Naive thymus-derived CD4-positive, alpha-beta T cell (primary cell): ENCODE results near the gene KIN. TPM values are rescaled to one million over a fixed set of nuclear protein-coding genes. Genes with fewer than 3 reads are reported as not detected.

Experiments
- ATAC-seq: fragments of 150-1000 bp; cut with Tn5 transposase; 2 replicates; pipeline ENCODE4 v1.10.0; 2021; ENCODE audit warnings: mild to moderate bottlenecking, moderate library complexity
- CTCF ChIA-PET: fragments of 350-600 bp; sonication (Branson Sonifier 250); formaldehyde crosslinking; loops from one replicate; lab custom pipeline; 2021; ENCODE audit warnings: antibody characterized with exemption; lab: Charles Lee
- POLR2A ChIA-PET: fragments of 350-600 bp; sonication (Branson Sonifier 250); formaldehyde crosslinking; loops from one replicate; lab custom pipeline; 2021; ENCODE audit warnings: antibody characterized with exemption, inconsistent platforms; lab: Charles Lee
- DNase-seq, 9 donors: peaks; one replicate each; pipeline versions ENCODE4 v3.0.0 to v3.0.0-alpha.2; 2020 to 2022; ENCODE audit warnings: mixed read lengths in 1 of 9
- H3K27ac ChIP-seq: one replicate; pipeline ENCODE4 v1.7.0; 2013; ENCODE audit warnings: mild to moderate bottlenecking, low read depth, low read length, moderate library complexity
- H3K27me3 ChIP-seq, 2 donors: one replicate each; pipeline ENCODE4 v1.7.0; 2013; ENCODE audit warnings: low read length in 2 of 2, mild to moderate bottlenecking in 2 of 2, moderate library complexity in 2 of 2; ENCODE audit not compliant: control insufficient read depth in 2 of 2, insufficient read depth in 2 of 2
- H3K36me3 ChIP-seq, 3 experiments: 1 replicate in 2 of 3; 2 replicates in 1 of 3; pipeline ENCODE4 v1.7.0; 2013; ENCODE audit warnings: low read length in 3 of 3, mild to moderate bottlenecking in 3 of 3, moderate library complexity in 1 of 3; ENCODE audit not compliant: insufficient read depth in 3 of 3, control insufficient read depth in 2 of 3
- H3K4me1 ChIP-seq, 2 donors: one replicate each; pipeline ENCODE4 v1.7.0; 2013; ENCODE audit warnings: low read length in 2 of 2, mild to moderate bottlenecking in 2 of 2, moderate library complexity in 1 of 2; ENCODE audit not compliant: control insufficient read depth in 2 of 2, insufficient read depth in 2 of 2
- H3K4me3 ChIP-seq: 2 replicates; pipeline ENCODE4 v1.7.0; 2013; ENCODE audit warnings: mild to moderate bottlenecking, low read length
- H3K9me3 ChIP-seq, 3 experiments: 1 replicate in 2 of 3; 2 replicates in 1 of 3; pipeline ENCODE4 v1.7.0; 2013; ENCODE audit warnings: low read length in 3 of 3; ENCODE audit not compliant: control insufficient read depth in 2 of 3
- H3K27ac Mint-ChIP-seq, 9 donors: one replicate each; pipeline ENCODE4 v1.8.0; 2020 to 2022; ENCODE audit warnings: mixed read lengths in 9 of 9, mild to moderate bottlenecking in 8 of 9, moderate library complexity in 5 of 9, inconsistent platforms in 2 of 9
- H3K27me3 Mint-ChIP-seq, 5 donors: one replicate each; pipeline ENCODE4 v1.8.0; 2021 to 2022; ENCODE audit warnings: mixed read lengths in 5 of 5, mild to moderate bottlenecking in 1 of 5
- H3K36me3 Mint-ChIP-seq, 5 donors: one replicate each; pipeline ENCODE4 v1.8.0; 2020 to 2022; ENCODE audit warnings: mixed read lengths in 5 of 5, mild to moderate bottlenecking in 3 of 5, inconsistent platforms in 1 of 5
- H3K4me1 Mint-ChIP-seq, 7 donors: one replicate each; pipeline ENCODE4 v1.8.0; 2020 to 2022; ENCODE audit warnings: mixed read lengths in 7 of 7, mild to moderate bottlenecking in 3 of 7, inconsistent platforms in 1 of 7
- H3K4me3 Mint-ChIP-seq, 10 donors: one replicate each; pipeline ENCODE4 v1.8.0; 2020 to 2022; ENCODE audit warnings: mild to moderate bottlenecking in 10 of 10, mixed read lengths in 10 of 10, moderate library complexity in 6 of 10, inconsistent platforms in 2 of 10
- H3K9me3 Mint-ChIP-seq, 11 donors: one replicate each; pipeline ENCODE4 v1.8.0; 2020 to 2022; ENCODE audit warnings: mixed read lengths in 11 of 11, mild to moderate bottlenecking in 4 of 11, inconsistent platforms in 1 of 11, moderate library complexity in 1 of 11
- intact Hi-C, 2 donors: fragments of 100-400 bp; cut with micrococcal nuclease; formaldehyde crosslinking; loops; one replicate each; pipeline ENCODE4 v1.15.1; 2023
- polyA plus RNA-seq, 2 donors: library from polyadenylated mRNA; unstranded; fragments of 300-500 nt; fragmentation: Illumina TruSeq; gene quantifications; one replicate each; pipeline ENCODE4 v1.2.3, GENCODE V29; 2021
- total RNA-seq, 6 experiments: library from RNA in 5 of 6; stranded (reverse) in 5 of 6; gene quantifications; 1 replicate in 5 of 6; 2 replicates in 1 of 6; pipeline ENCODE4 v1.2.3 and lab custom pipeline; 2021 to 2026

Gene KIN
- total and polyA plus RNA-seq, 7 experiments from 2014 or later = 3.5 to 18.4 (median 8.7) TPM

GRCh38 chr10:7804216-7804615, 16.4 kb upstream of the KIN start:
- Mint-ChIP-seq H3K9me3 (no peaks in the 10 kb centered on the region), H3K27ac (peak overlapping the region in 5 of 9 donors; percentile 1 to 60 (median 29)), H3K4me3 (no peak overlapping the region), H3K27me3 (no peaks in the 10 kb centered on the region), H3K36me3 (peaks cover 0 to 44% (median 32%) of the 10 kb centered on the region in 5 donors), H3K4me1 (peaks cover 0 to 3% (median 0%) of the 10 kb centered on the region in 7 donors)
- Histone ChIP-seq H3K27me3 (no peaks in the 10 kb centered on the region), H3K36me3 (peaks cover 22 to 77% (median 53%) of the 10 kb centered on the region in 3 experiments), H3K4me3 (no peak overlapping the region), H3K27ac (no peak overlapping the region), H3K4me1 (no peaks in the 10 kb centered on the region), H3K9me3 (no peaks in the 10 kb centered on the region)
- no peak for ATAC-seq
- DNase-seq = no peak
- intact Hi-C loops = no loop called here
- ChIA-PET POLR2A (interaction anchor here (1.2 kb wide), 1 partner anchor 16 kb away, joined by 3 read pairs; the partner anchor contains the start of genes ATP5F1C and KIN), CTCF (no interaction called here)

GRCh38 chr10:7802606-7803005, 14.8 kb upstream of the KIN start:
- Histone ChIP-seq H3K27me3 (no peaks in the 10 kb centered on the region), H3K36me3 (peaks cover 24 to 87% (median 55%) of the 10 kb centered on the region in 3 experiments), H3K27ac (no peak overlapping the region), H3K4me3 (no peak overlapping the region), H3K4me1 (no peaks in the 10 kb centered on the region), H3K9me3 (no peaks in the 10 kb centered on the region)
- Mint-ChIP-seq H3K27me3 (no peaks in the 10 kb centered on the region), H3K4me1 (peaks cover 0 to 3% (median 0%) of the 10 kb centered on the region in 7 donors), H3K27ac (peak overlapping the region in 1 of 9 donors; percentile 20), H3K4me3 (no peak overlapping the region), H3K9me3 (no peaks in the 10 kb centered on the region), H3K36me3 (peaks cover 0 to 46% (median 32%) of the 10 kb centered on the region in 5 donors)
- ATAC-seq = no peak
- ChIA-PET CTCF (no interaction called here), POLR2A (no interaction called here)
- no peak for DNase-seq
- intact Hi-C loops = no loop called here

- intact Hi-C loops = no loop called here
Observed at GRCh38 chr10:7797582-7797981, 9.8 kb upstream of the KIN start.

GRCh38 chr10:7795605-7796004, 7.8 kb upstream of the KIN start:
- POLR2A ChIA-PET = no interaction called here
- peaks cover 45 to 68% (median 60%) of the 10 kb centered on the region in 7 donors for H3K4me1 Mint-ChIP-seq

More at GRCh38 chr10:7797582-7797981, 9.8 kb upstream of the KIN start:
- no peaks in the 10 kb centered on the region for H3K27me3 Mint-ChIP-seq
- H3K9me3 Mint-ChIP-seq = no peaks in the 10 kb centered on the region
- ATAC-seq = no peak
- peaks cover 33 to 48% (median 40%) of the 10 kb centered on the region in 7 donors for H3K4me1 Mint-ChIP-seq
- Histone ChIP-seq H3K4me1 (peaks cover 9 to 11% of the 10 kb centered on the region in 2 donors), H3K27ac (no peak overlapping the region), H3K9me3 (no peaks in the 10 kb centered on the region), H3K27me3 (no peaks in the 10 kb centered on the region), H3K4me3 (no peak overlapping the region), H3K36me3 (peaks cover 15 to 56% (median 32%) of the 10 kb centered on the region in 3 experiments)
- no peak overlapping the region for H3K4me3 Mint-ChIP-seq
- H3K27ac Mint-ChIP-seq = no peak overlapping the region
- CTCF ChIA-PET = interaction anchor here (0.6 to 1.1 kb wide), 3 partner anchors 9 to 1823 kb away, joined by 3 to 4 read pairs (median 3); no protein-coding TSS in a partner anchor
- DNase-seq = no peak
- H3K36me3 Mint-ChIP-seq = peaks cover 0 to 38% (median 28%) of the 10 kb centered on the region in 5 donors
- POLR2A ChIA-PET = interaction anchor here (1.7 kb wide), 1 partner anchor 10 kb away, joined by 7 read pairs; the partner anchor contains the start of genes ATP5F1C and KIN

GRCh38 chr10:7794251-7795026, 6.6 kb upstream of the KIN start:
- CTCF ChIA-PET = interaction anchor here (0.7 to 1.0 kb wide), 2 partner anchors 32 to 269 kb away, joined by 3 to 4 read pairs; no protein-coding TSS in a partner anchor
- no peaks in the 10 kb centered on the region for H3K27me3 Mint-ChIP-seq

More at GRCh38 chr10:7795605-7796004, 7.8 kb upstream of the KIN start:
- ATAC-seq (no peak), DNase-seq (no peak)
- Histone ChIP-seq H3K27ac (no peak overlapping the region), H3K9me3 (no peaks in the 10 kb centered on the region), H3K36me3 (peaks cover 12 to 36% (median 15%) of the 10 kb centered on the region in 3 experiments), H3K27me3 (no peaks in the 10 kb centered on the region), H3K4me3 (no peak overlapping the region), H3K4me1 (peaks cover 9 to 18% of the 10 kb centered on the region in 2 donors)
- Mint-ChIP-seq H3K27ac (peak overlapping the region in 3 of 9 donors; percentile 10 to 55 (median 21)), H3K4me3 (peak overlapping the region in 1 of 10 donors; percentile 12), H3K9me3 (no peaks in the 10 kb centered on the region), H3K36me3 (peaks cover 4 to 51% (median 37%) of the 10 kb centered on the region in 5 donors), H3K27me3 (no peaks in the 10 kb centered on the region)
- CTCF ChIA-PET = no interaction called here
- intact Hi-C loops = no loop called here

GRCh38 chr10:7792541-7792940, 4.7 kb upstream of the KIN start:
- peaks cover 4 to 14% (median 6%) of the 10 kb centered on the region in 3 experiments for H3K36me3 ChIP-seq
- Mint-ChIP-seq H3K27me3 (no peaks in the 10 kb centered on the region), H3K4me1 (peaks cover 60 to 84% (median 81%) of the 10 kb centered on the region in 7 donors), H3K9me3 (no peaks in the 10 kb centered on the region), H3K27ac (no peak overlapping the region), H3K36me3 (peaks cover 6 to 41% (median 30%) of the 10 kb centered on the region in 5 donors), H3K4me3 (peak overlapping the region in 7 of 10 donors; percentile 6 to 58 (median 21))
- ATAC-seq = no peak
- H3K9me3 ChIP-seq = no peaks in the 10 kb centered on the region
- H3K27me3 ChIP-seq = no peaks in the 10 kb centered on the region
- intact Hi-C loops = no loop called here
- peaks cover 20 to 30% of the 10 kb centered on the region in 2 donors for H3K4me1 ChIP-seq
- ChIA-PET CTCF (no interaction called here), POLR2A (interaction anchor here (0.6 to 2.0 kb wide), 4 partner anchors 13 to 31 kb away, joined by 3 to 9 read pairs (median 4); partner anchors contain the start of gene TAF3)
- DNase-seq = no peak
- no peak overlapping the region for H3K4me3 ChIP-seq
- no peak overlapping the region for H3K27ac ChIP-seq

More at GRCh38 chr10:7794251-7795026, 6.6 kb upstream of the KIN start:
- Histone ChIP-seq H3K4me3 (no peak overlapping the region), H3K9me3 (no peaks in the 10 kb centered on the region), H3K27me3 (no peaks in the 10 kb centered on the region), H3K27ac (no peak overlapping the region), H3K4me1 (peaks cover 14 to 27% of the 10 kb centered on the region in 2 donors), H3K36me3 (peaks cover 8 to 28% (median 9%) of the 10 kb centered on the region in 3 experiments)
- intact Hi-C loops = no loop called here
- POLR2A ChIA-PET = no interaction called here
- Mint-ChIP-seq H3K4me1 (peaks cover 54 to 76% (median 71%) of the 10 kb centered on the region in 7 donors), H3K36me3 (peaks cover 6 to 47% (median 34%) of the 10 kb centered on the region in 5 donors), H3K27ac (peak overlapping the region in 1 of 9 donors; percentile 11), H3K9me3 (no peaks in the 10 kb centered on the region), H3K4me3 (peak overlapping the region in 4 of 10 donors; percentile 12 to 27 (median 20))
- ATAC-seq (no peak), DNase-seq (no peak)
